HepG2 (cell line): ENCODE data around the gene USP14. TPM values are rescaled to one million over a fixed set of nuclear protein-coding genes. Genes with fewer than 3 reads are reported as not detected.

ENCODE experiments used
- CREB1 ChIP-seq, 2 experiments: fragments of 450-650 bp in 1 of 2; IDR thresholded peaks; 2 replicates each; pipeline ENCODE4 v1.6.1; 2016 to 2017; ENCODE audit warnings: control low read depth in 1 of 2, mild to moderate bottlenecking in 1 of 2, missing compliant biosample characterization in 1 of 2, missing genetic modification characterization in 1 of 2
- DPF2 ChIP-seq: sonication (generic); formaldehyde crosslinking; IDR thresholded peaks from 2 replicates; pipeline ENCODE4 v1.4.0; 2020; ENCODE audit warnings: mild to moderate bottlenecking, low read depth, missing genetic modification reagents, borderline replicate concordance
- EHMT2 ChIP-seq: fragments of 200-600 bp; sonication (generic); IDR thresholded peaks from 2 replicates; pipeline ENCODE4 v1.7.0; 2017; ENCODE audit warnings: antibody characterized with exemption, low read depth, low read length, borderline replicate concordance
- FOXC1 ChIP-seq: sonication (generic); formaldehyde crosslinking; IDR thresholded peaks from 2 replicates; pipeline ENCODE4 v1.8.0; 2022; ENCODE audit warnings: mild to moderate bottlenecking, missing genetic modification reagents, borderline replicate concordance
- FOXM1 ChIP-seq: sonication (generic); formaldehyde crosslinking; IDR thresholded peaks from 2 replicates; pipeline ENCODE4 v1.5.0; 2020; ENCODE audit warnings: missing genetic modification reagents
- HNRNPL ChIP-seq: fragments of 200-400 bp; formaldehyde crosslinking; IDR thresholded peaks from 2 replicates; pipeline ENCODE4 v1.6.1; 2017; ENCODE audit warnings: mild to moderate bottlenecking, low read depth, low read length
- KAT2B ChIP-seq: fragments of 150-350 bp; IDR thresholded peaks from 2 replicates; pipeline ENCODE4 v1.6.1; 2014; ENCODE audit warnings: low read depth, low read length, borderline replicate concordance
- SUZ12 ChIP-seq: fragments of 150-350 bp; IDR thresholded peaks from 2 replicates; pipeline ENCODE4 v1.6.1; 2014; ENCODE audit warnings: low read depth, low read length
- TSC22D2 ChIP-seq: sonication (generic); formaldehyde crosslinking; IDR thresholded peaks from 2 replicates; pipeline ENCODE4 v1.5.1; 2020; ENCODE audit warnings: missing genetic modification reagents, mild to moderate bottlenecking, borderline replicate concordance
- ZBTB14 ChIP-seq: sonication (generic); formaldehyde crosslinking; IDR thresholded peaks from 2 replicates; pipeline ENCODE4 v1.4.0; 2020; ENCODE audit warnings: missing genetic modification reagents
- ZHX2 ChIP-seq, 2 experiments: sonication (generic) in 1 of 2; formaldehyde crosslinking in 1 of 2; IDR thresholded peaks; 2 replicates each; pipeline versions ENCODE4 v1.6.1 to v1.9.0; 2014 to 2022; ENCODE audit warnings: antibody characterized with exemption in 1 of 2, borderline replicate concordance in 1 of 2, inconsistent platforms in 1 of 2, low read depth in 1 of 2, missing genetic modification reagents in 1 of 2
- ZKSCAN1 ChIP-seq: fragments of 150-350 bp; IDR thresholded peaks from 2 replicates; pipeline ENCODE4 v1.6.1; 2014; ENCODE audit warnings: low read length
- ZNF234 ChIP-seq: sonication (generic); formaldehyde crosslinking; conservative IDR thresholded peaks from 2 replicates; pipeline ENCODE4 v1.5.1; 2020; ENCODE audit warnings: mild to moderate bottlenecking, missing genetic modification reagents
- ZNF343 ChIP-seq: sonication (generic); formaldehyde crosslinking; IDR thresholded peaks from 2 replicates; pipeline ENCODE4 v1.4.0; 2020; ENCODE audit warnings: mild to moderate bottlenecking, missing genetic modification reagents
- ZNF44 ChIP-seq: sonication (generic); formaldehyde crosslinking; IDR thresholded peaks from 2 replicates; pipeline ENCODE4 v1.5.1; 2020; ENCODE audit warnings: mild to moderate bottlenecking, missing genetic modification reagents
- ZNF644 ChIP-seq: IDR thresholded peaks from 2 replicates; pipeline ENCODE4 v1.6.1; 2016; ENCODE audit warnings: low read depth
- ZNF713 ChIP-seq: sonication (generic); formaldehyde crosslinking; IDR thresholded peaks from 2 replicates; pipeline ENCODE4 v1.4.0; 2020; ENCODE audit warnings: mild to moderate bottlenecking, missing genetic modification reagents
- ZNF768 ChIP-seq: sonication (generic); formaldehyde crosslinking; IDR thresholded peaks from 2 replicates; pipeline ENCODE4 v1.4.0; 2020; ENCODE audit warnings: missing genetic modification reagents
- ZNF790 ChIP-seq: sonication (generic); formaldehyde crosslinking; IDR thresholded peaks from 2 replicates; pipeline ENCODE4 v1.8.0; 2022; ENCODE audit warnings: missing genetic modification reagents, mild to moderate bottlenecking, borderline replicate concordance
- ZNF879 ChIP-seq: sonication (generic); formaldehyde crosslinking; IDR thresholded peaks from 2 replicates; pipeline ENCODE4 v1.8.1; 2023; ENCODE audit warnings: missing genetic modification reagents
- ZSCAN29 ChIP-seq: sonication (generic); formaldehyde crosslinking; conservative IDR thresholded peaks from 2 replicates; pipeline ENCODE4 v1.4.0; 2020; ENCODE audit warnings: mild to moderate bottlenecking, missing genetic modification reagents
- ZSCAN5A ChIP-seq: sonication (generic); formaldehyde crosslinking; IDR thresholded peaks from 2 replicates; pipeline ENCODE4 v1.8.0; 2022; ENCODE audit warnings: mild to moderate bottlenecking, missing genetic modification reagents, borderline replicate concordance
- polyA plus RNA-seq, 8 experiments: library from polyadenylated mRNA; depleted of rRNA in 3 of 8; stranded (reverse) in 7 of 8; unstranded in 1 of 8; fragments of >200 nt; fragmentation: Illumina TruSeq in 4 of 8; extraction: Trizol in 4 of 8; gene quantifications; 2 replicates each; pipeline versions ENCODE4 v1.2.1 to v1.2.3, GENCODE V29; 2011 to 2016; ENCODE audit warnings: low read depth in 4 of 8, missing spikeins in 1 of 8, mixed read lengths in 1 of 8; ENCODE audit not compliant: insufficient read depth in 1 of 8
- total RNA-seq, 5 experiments: library from RNA; depleted of rRNA; stranded (reverse); fragments of >200 nt; fragmentation: Illumina TruSeq; extraction: Trizol; gene quantifications; 2 replicates each; pipeline ENCODE4 v1.2.3, GENCODE V29; 2016; ENCODE audit warnings: low read depth in 1 of 5

USP14 gene
- total and polyA plus RNA-seq, 2 of the 13 experiments (the other 11 are each of a cell fraction or from before 2014, with no cell fraction given) = 14.7 to 16.6 TPM

- TF ChIP-seq ZHX2 (IDR thresholded peaks at IDR 0.05; ENCODE audit: low read depth) (no peak), ZHX2 (CRISPR knock-in tag; IDR thresholded peaks at IDR 0.05; ENCODE audit: borderline replicate concordance) (no peak), ZKSCAN1 (no peak), EHMT2 (0 out of 2 replicates have a peak, but pooled peaks have one; percentile 60), ZNF44 (CRISPR knock-in tag) (no peak), ZSCAN29 (CRISPR knock-in tag) (0 out of 2 replicates have a peak, but pooled peaks have one; percentile 8), FOXC1 (CRISPR knock-in tag) (no peak), ZNF234 (CRISPR knock-in tag) (0 out of 2 replicates have a peak, but pooled peaks have one; percentile 11), ZBTB14 (no peak), ZNF879 (CRISPR knock-in tag) (no peak), CREB1 (IDR thresholded peaks at IDR 0.05) (no peak), CREB1 (CRISPR knock-in tag; IDR thresholded peaks at IDR 0.05) (peak; percentile 52), ZSCAN5A (CRISPR knock-in tag) (no peak), KAT2B (no peak), SUZ12 (no peak), FOXM1 (CRISPR knock-in tag) (no peak), ZNF790 (CRISPR knock-in tag) (0 out of 2 replicates have a peak, but pooled peaks have one; percentile 23), ZNF768 (CRISPR knock-in tag) (no peak), TSC22D2 (CRISPR knock-in tag) (no peak), ZNF343 (CRISPR knock-in tag) (0 out of 2 replicates have a peak, but pooled peaks have one; percentile 5), HNRNPL (no peak), ZNF644 (peak; percentile 85), DPF2 (CRISPR knock-in tag) (no peak), ZNF713 (CRISPR knock-in tag) (0 out of 2 replicates have a peak, but pooled peaks have one; percentile 34)
Measured at GRCh38 chr18:159037-159652, 788 bp downstream of the USP14 start (continued).
